Cardiac fibroblast (primary cell): Measurements from ENCODE around the gene KDM1B.

Experiments used
- DNase-seq, 2 donors: peaks; one replicate each; pipeline versions ENCODE4 v3.0.0 to v3.0.0-alpha.2; 2010; ENCODE audit warnings: low read depth in 2 of 2
- H3K4me3 ChIP-seq, 2 donors: replicated peaks in 1 of 2; 1 replicate in 1 of 2; 2 replicates in 1 of 2; pipeline ENCODE4 v1.5.1; 2011; ENCODE audit warnings: low read depth in 2 of 2, low read length in 2 of 2, mild to moderate bottlenecking in 2 of 2, moderate library complexity in 1 of 2
- CTCF ChIP-seq: IDR thresholded peaks from one replicate; pipeline ENCODE4 v1.5.1; 2011; ENCODE audit warnings: low read depth, mild to moderate bottlenecking, low read length, inconsistent platforms

KDM1B gene

GRCh38 chr6:18186033-18186432 is 30.8 kb downstream of the KDM1B start:
- DNase-seq = peak; percentile 5 to 40
- no peak overlapping the region for H3K4me3 ChIP-seq
- TF ChIP-seq CTCF = no peak

- no peak for TF ChIP-seq CTCF
Measured at GRCh38 chr6:18186540-18187250, 31.5 kb downstream of the KDM1B start.

GRCh38 chr6:18187701-18188100 is 32.5 kb downstream of the KDM1B start:
- no peak for TF ChIP-seq CTCF
- no peak overlapping the region for H3K4me3 ChIP-seq
- DNase-seq = no peak

More at GRCh38 chr6:18186540-18187250, 31.5 kb downstream of the KDM1B start:
- H3K4me3 ChIP-seq = no peak overlapping the region
- no peak for DNase-seq

GRCh38 chr6:18189196-18189595 is 34.0 kb downstream of the KDM1B start:
- no peak for DNase-seq
- H3K4me3 ChIP-seq = no peak overlapping the region
- TF ChIP-seq CTCF = no peak

- no peak overlapping the region for H3K4me3 ChIP-seq
- TF ChIP-seq CTCF = no peak
- DNase-seq = no peak
Measured at GRCh38 chr6:18192026-18192425, 36.8 kb downstream of the KDM1B start.

- TF ChIP-seq CTCF = no peak
- no peak overlapping the region for H3K4me3 ChIP-seq
- no peak for DNase-seq
Measured at GRCh38 chr6:18203786-18204185, 48.6 kb downstream of the KDM1B start.

- no peak for TF ChIP-seq CTCF
- no peak for DNase-seq
Measured at GRCh38 chr6:18204691-18205090, 49.5 kb downstream of the KDM1B start.

More at GRCh38 chr6:18204691-18205090, 49.5 kb downstream of the KDM1B start:
- H3K4me3 ChIP-seq = no peak overlapping the region
